ENCODE results near the gene C2.
A peak's percentile ranks its signal among the peaks of the same experiment; 100 is the strongest.
"Not testable (repeated sequence)": the region's sequence is repeated elsewhere in the genome, so short reads cannot be mapped to it uniquely, and the experiment has no call there.

Gene C2

GRCh38 chr6:31920811-31921210, 6.7 kb upstream of the C2 start:
- Histone ChIP-seq H3K9me3 (no peaks in the 10 kb centered on the region), H3K27ac (no peak overlapping the region), H3K4me1 (no peaks in the 10 kb centered on the region), H3K36me3 (no peaks in the 10 kb centered on the region), H3K27me3 (peaks cover 0 to under 1% of the 10 kb centered on the region in 2 donors), H3K4me3 (no peak overlapping the region)
- no peak for DNase-seq
- intact Hi-C loops (cut with DNase I; ENCODE audit: low total_unique reads): no loop called here
- TF ChIP-seq CTCF (IDR thresholded peaks at IDR 0.05): no peak

GRCh38 chr6:31922942-31923341, 4.6 kb upstream of the C2 start:
- no peak for DNase-seq
- intact Hi-C loops (cut with DNase I; ENCODE audit: low total_unique reads): no loop called here
- H3K27ac ChIP-seq: no peak overlapping the region
- TF ChIP-seq CTCF (IDR thresholded peaks at IDR 0.05): no peak
- H3K27me3 ChIP-seq: no peaks in the 10 kb centered on the region
- no peaks in the 10 kb centered on the region for H3K36me3 ChIP-seq
- no peaks in the 10 kb centered on the region for H3K4me1 ChIP-seq
- no peak overlapping the region for H3K4me3 ChIP-seq
- H3K9me3 ChIP-seq: no peaks in the 10 kb centered on the region

- H3K9me3 ChIP-seq: no peaks in the 10 kb centered on the region
- DNase-seq: no peak
- H3K36me3 ChIP-seq: no peaks in the 10 kb centered on the region
- no peaks in the 10 kb centered on the region for H3K4me1 ChIP-seq
- intact Hi-C loops (cut with DNase I; ENCODE audit: low total_unique reads): no loop called here
- H3K27me3 ChIP-seq: peaks cover 0 to 5% of the 10 kb centered on the region in 2 donors
- H3K27ac ChIP-seq: no peak overlapping the region
- peak overlapping the region in 1 of 2 donors; percentile 6 for H3K4me3 ChIP-seq
- TF ChIP-seq CTCF (IDR thresholded peaks at IDR 0.05): no peak
These were observed 550 bp downstream of the C2 start for GRCh38 chr6:31927863-31928671.

GRCh38 chr6:31928672-31928939, 1.1 kb downstream of the C2 start:
- no peak overlapping the region for H3K4me3 ChIP-seq
- no peaks in the 10 kb centered on the region for H3K4me1 ChIP-seq
- no peaks in the 10 kb centered on the region for H3K36me3 ChIP-seq
- no peak for TF ChIP-seq CTCF (IDR thresholded peaks at IDR 0.05)
- H3K27me3 ChIP-seq: peaks cover 0 to 5% of the 10 kb centered on the region in 2 donors
- no peak overlapping the region for H3K27ac ChIP-seq
- no peaks in the 10 kb centered on the region for H3K9me3 ChIP-seq
- no peak for DNase-seq
- intact Hi-C loops (cut with DNase I; ENCODE audit: low total_unique reads): no loop called here

- intact Hi-C loops (cut with DNase I; ENCODE audit: low total_unique reads): no loop called here
- Histone ChIP-seq H3K27ac (no peak overlapping the region), H3K4me3 (no peak overlapping the region), H3K4me1 (no peaks in the 10 kb centered on the region), H3K9me3 (no peaks in the 10 kb centered on the region), H3K36me3 (no peaks in the 10 kb centered on the region), H3K27me3 (peaks cover 0 to 5% of the 10 kb centered on the region in 2 donors)
- DNase-seq: no peak
- no peak for TF ChIP-seq CTCF (IDR thresholded peaks at IDR 0.05)
These were observed 3.4 kb downstream of the C2 start for GRCh38 chr6:31930962-31931361.

- DNase-seq; H3K36me3 ChIP-seq; H3K4me1 ChIP-seq; intact Hi-C loops (cut with DNase I; ENCODE audit: low total_unique reads); H3K4me3 ChIP-seq; H3K27me3 ChIP-seq; H3K9me3 ChIP-seq; H3K27ac ChIP-seq: not testable (repeated sequence)
These were observed 4.6 kb downstream of the C2 start for GRCh38 chr6:31932137-31932536.
